ENCODE measurements around the gene CCDC157.

DNA sequence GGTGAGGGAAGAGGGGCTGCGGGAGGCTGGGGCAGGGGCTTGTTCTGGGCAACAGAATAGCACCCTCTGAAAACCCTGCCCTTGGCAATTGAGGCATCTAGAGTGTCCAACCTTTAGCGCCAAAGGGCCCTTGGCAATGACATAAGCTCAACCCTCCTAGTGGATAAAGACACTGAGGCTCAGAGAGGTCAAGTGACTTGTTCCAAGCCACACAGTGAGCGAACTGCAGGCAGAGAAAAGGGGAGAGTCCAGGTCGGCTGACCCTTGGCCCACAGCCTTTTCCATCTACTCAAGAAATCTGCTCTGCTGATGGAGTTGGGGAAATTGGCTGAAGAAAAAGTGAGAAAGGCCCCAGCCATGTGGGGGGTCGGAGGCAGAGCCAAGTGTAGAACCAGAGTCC lies 42.9 kb downstream of the CCDC157 start:
- TF ChIP-seq POLR2AphosphoS5 (IDR thresholded peaks at IDR 0.05; ENCODE audit: low read depth, low read length) (no peak), RFX5 (IDR thresholded peaks at IDR 0.05; ENCODE audit: low read length) (no peak), NFIC (IDR thresholded peaks at IDR 0.05; ENCODE audit: borderline replicate concordance) (no peak), FOXM1 (IDR thresholded peaks at IDR 0.05; ENCODE audit: low read depth) (no peak), EZH2phosphoT487 (IDR thresholded peaks at IDR 0.05; ENCODE audit: borderline replicate concordance, low read depth) (no peak), TAF1 (IDR thresholded peaks at IDR 0.05; ENCODE audit: borderline replicate concordance, low read depth, low read length) (no peak), EP300 (IDR thresholded peaks at IDR 0.05; ENCODE audit: borderline replicate concordance in 1 of 2, low read depth in 1 of 2, low read length in 1 of 2) (no peak), YY1 (IDR thresholded peaks at IDR 0.05; ENCODE audit: low read depth) (no peak), CHD2 (IDR thresholded peaks at IDR 0.05; ENCODE audit: low read length, partially characterized antibody) (no peak), RAD21 (IDR thresholded peaks at IDR 0.05; ENCODE audit: low read length) (no peak), SMC3 (IDR thresholded peaks at IDR 0.05; ENCODE audit: low read depth, low read length) (no peak)
- TF ChIP-seq, protein P1, sequence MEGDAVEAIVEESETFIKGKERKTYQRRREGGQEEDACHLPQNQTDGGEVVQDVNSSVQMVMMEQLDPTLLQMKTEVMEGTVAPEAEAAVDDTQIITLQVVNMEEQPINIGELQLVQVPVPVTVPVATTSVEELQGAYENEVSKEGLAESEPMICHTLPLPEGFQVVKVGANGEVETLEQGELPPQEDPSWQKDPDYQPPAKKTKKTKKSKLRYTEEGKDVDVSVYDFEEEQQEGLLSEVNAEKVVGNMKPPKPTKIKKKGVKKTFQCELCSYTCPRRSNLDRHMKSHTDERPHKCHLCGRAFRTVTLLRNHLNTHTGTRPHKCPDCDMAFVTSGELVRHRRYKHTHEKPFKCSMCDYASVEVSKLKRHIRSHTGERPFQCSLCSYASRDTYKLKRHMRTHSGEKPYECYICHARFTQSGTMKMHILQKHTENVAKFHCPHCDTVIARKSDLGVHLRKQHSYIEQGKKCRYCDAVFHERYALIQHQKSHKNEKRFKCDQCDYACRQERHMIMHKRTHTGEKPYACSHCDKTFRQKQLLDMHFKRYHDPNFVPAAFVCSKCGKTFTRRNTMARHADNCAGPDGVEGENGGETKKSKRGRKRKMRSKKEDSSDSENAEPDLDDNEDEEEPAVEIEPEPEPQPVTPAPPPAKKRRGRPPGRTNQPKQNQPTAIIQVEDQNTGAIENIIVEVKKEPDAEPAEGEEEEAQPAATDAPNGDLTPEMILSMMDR (IDR thresholded peaks at IDR 0.05) = no peak
- TF ChIP-seq, protein P2, sequence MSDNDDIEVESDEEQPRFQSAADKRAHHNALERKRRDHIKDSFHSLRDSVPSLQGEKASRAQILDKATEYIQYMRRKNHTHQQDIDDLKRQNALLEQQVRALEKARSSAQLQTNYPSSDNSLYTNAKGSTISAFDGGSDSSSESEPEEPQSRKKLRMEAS (IDR thresholded peaks at IDR 0.05; ENCODE audit: low read depth) = no peak
